HG02588 (cell line): Measurements from ENCODE around the gene TMEM147.

Experiments used
- ATAC-seq: cut with Tn5 transposase; IDR thresholded peaks from one replicate; pipeline ENCODE4 v1.9.1; 2021; ENCODE audit warnings: mild to moderate bottlenecking, moderate library complexity; ENCODE audit not compliant: unreplicated experiment

The TMEM147 gene

GRCh38 chr19:35518313-35518712 lies 27.1 kb upstream of the TMEM147 start:
- no peak for ATAC-seq

GRCh38 chr19:35519291-35519690 lies 26.1 kb upstream of the TMEM147 start:
- ATAC-seq = no peak

GRCh38 chr19:35521124-35521743 lies 24.2 kb upstream of the TMEM147 start:
- ATAC-seq = no peak

GRCh38 chr19:35522745-35523327 lies 22.6 kb upstream of the TMEM147 start:
- ATAC-seq = no peak

GRCh38 chr19:35524181-35524837 lies 21.1 kb upstream of the TMEM147 start:
- ATAC-seq = no peak

GRCh38 chr19:35525873-35526272 lies 19.6 kb upstream of the TMEM147 start:
- no peak for ATAC-seq

- no peak for ATAC-seq
Measured at GRCh38 chr19:35528218-35529038, 17.0 kb upstream of the TMEM147 start, which contains the start of gene SBSN. Gene SBSN, minus strand, starts transcription at chr19:35528311. Its CDS starts 30 bp downstream, at chr19:35528281.

- ATAC-seq = no peak
Measured at GRCh38 chr19:35529241-35530218, 15.9 kb upstream of the TMEM147 start.

- ATAC-seq = no peak
Measured at GRCh38 chr19:35531291-35531690, 14.1 kb upstream of the TMEM147 start.

- ATAC-seq = no peak
Measured at GRCh38 chr19:35533201-35533821, 12.1 kb upstream of the TMEM147 start, which contains the start of gene GAPDHS. Gene GAPDHS, plus strand, starts transcription at chr19:35533456. Its CDS starts 72 bp downstream, at chr19:35533528.

- no peak for ATAC-seq
Measured at GRCh38 chr19:35533822-35534392, 11.5 kb upstream of the TMEM147 start.

- no peak for ATAC-seq
Measured at GRCh38 chr19:35534803-35535480, 10.5 kb upstream of the TMEM147 start.

GRCh38 chr19:35539314-35539713 lies 6.1 kb upstream of the TMEM147 start:
- ATAC-seq = no peak

- ATAC-seq = no peak
Measured at GRCh38 chr19:35539850-35540249, 5.6 kb upstream of the TMEM147 start.

GRCh38 chr19:35540356-35540927 lies 5.0 kb upstream of the TMEM147 start:
- ATAC-seq = no peak

- no peak for ATAC-seq
Measured at GRCh38 chr19:35542209-35542608, 3.2 kb upstream of the TMEM147 start.

GRCh38 chr19:35543280-35544109 lies 1.9 kb upstream of the TMEM147 start:
- ATAC-seq = no peak
